ENCODE data around the gene DONSON. TPM values are rescaled to one million over a fixed set of nuclear protein-coding genes. Genes with fewer than 3 reads are reported as not detected.

Gene DONSON
- total RNA-seq, 1 experiment from 2014 or later: 25.6 TPM

DNA sequence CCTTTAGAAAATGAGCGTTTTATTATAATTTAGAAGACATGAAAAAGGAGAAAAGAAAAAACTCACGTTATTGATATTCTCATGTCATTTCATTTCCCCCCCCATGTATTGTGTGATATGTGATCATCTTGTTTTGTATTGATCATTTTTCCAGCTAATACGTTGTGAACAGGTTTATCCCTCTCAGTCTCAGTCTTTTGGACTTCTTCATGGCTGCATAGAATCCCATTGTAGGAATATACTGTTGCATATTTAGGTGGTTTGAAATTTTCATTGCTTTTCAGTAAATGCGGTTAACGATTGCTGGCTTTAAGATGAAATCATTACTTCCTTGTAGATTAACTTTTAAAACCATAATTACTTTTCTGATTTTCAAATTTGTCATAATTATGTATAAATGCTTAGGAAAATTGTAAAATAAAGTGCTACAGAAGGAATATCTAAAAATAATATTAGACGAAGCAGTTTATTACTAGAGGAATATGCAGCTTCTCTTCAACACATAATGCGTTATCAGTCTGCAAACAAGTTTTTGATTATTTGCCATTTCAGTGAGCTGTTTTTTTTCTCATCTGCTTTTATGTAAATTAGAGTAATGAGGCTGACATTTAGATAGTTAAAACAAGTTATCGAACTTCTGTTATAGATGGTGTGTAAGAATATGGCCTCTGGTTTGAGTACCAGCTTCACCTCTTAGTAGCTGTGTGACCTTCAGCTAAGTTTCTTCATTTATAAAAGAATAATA is 43.9 kb downstream of the DONSON start:
- TF ChIP-seq, protein P1, sequence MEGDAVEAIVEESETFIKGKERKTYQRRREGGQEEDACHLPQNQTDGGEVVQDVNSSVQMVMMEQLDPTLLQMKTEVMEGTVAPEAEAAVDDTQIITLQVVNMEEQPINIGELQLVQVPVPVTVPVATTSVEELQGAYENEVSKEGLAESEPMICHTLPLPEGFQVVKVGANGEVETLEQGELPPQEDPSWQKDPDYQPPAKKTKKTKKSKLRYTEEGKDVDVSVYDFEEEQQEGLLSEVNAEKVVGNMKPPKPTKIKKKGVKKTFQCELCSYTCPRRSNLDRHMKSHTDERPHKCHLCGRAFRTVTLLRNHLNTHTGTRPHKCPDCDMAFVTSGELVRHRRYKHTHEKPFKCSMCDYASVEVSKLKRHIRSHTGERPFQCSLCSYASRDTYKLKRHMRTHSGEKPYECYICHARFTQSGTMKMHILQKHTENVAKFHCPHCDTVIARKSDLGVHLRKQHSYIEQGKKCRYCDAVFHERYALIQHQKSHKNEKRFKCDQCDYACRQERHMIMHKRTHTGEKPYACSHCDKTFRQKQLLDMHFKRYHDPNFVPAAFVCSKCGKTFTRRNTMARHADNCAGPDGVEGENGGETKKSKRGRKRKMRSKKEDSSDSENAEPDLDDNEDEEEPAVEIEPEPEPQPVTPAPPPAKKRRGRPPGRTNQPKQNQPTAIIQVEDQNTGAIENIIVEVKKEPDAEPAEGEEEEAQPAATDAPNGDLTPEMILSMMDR (conservative IDR thresholded peaks at IDR 0.05): no peak
- TF ChIP-seq EZH2 (IDR thresholded peaks at IDR 0.05; ENCODE audit: low read depth): no peak
- intact Hi-C loops (cut with micrococcal nuclease; ENCODE audit: unreplicated experiment): loop anchor here (5.0 kb wide), 1 partner anchor 52 kb away; the partner anchor contains the start of gene DNAJC28
- Histone ChIP-seq H3K36me3 (ENCODE audit: low read depth) (peaks cover 12% of the 10 kb centered on the region), H3K79me2 (ENCODE audit: low read depth) (peaks cover 89% of the 10 kb centered on the region), H3K27ac (no peak overlapping the region), H3K4me1 (replicated peaks; ENCODE audit: insufficient read depth) (peaks cover 31% of the 10 kb centered on the region), H4K20me1 (ENCODE audit: insufficient read depth) (peaks cover 44% of the 10 kb centered on the region), H3F3A (ENCODE audit: insufficient read depth, low read depth) (peaks cover 18% of the 10 kb centered on the region), H3K9me2 (ENCODE audit: insufficient read depth) (no peaks in the 10 kb centered on the region), H3K9me3 (ENCODE audit: insufficient read depth, low read depth) (no peaks in the 10 kb centered on the region), H2AFZ (no peak overlapping the region), H3K4me2 (peak overlapping the region; percentile 94), H3K4me3 (peak overlapping the region; percentile 92), H3K27me3 (ENCODE audit: insufficient read depth, low read depth) (no peaks in the 10 kb centered on the region)
- no TSS peak for BruUV-seq (replicated peaks)
- DNase-seq: no peak
- ChIA-PET CTCF (interaction anchor here (0.6 kb wide), 1 partner anchor 20 kb away, joined by 9 read pairs; no protein-coding TSS in a partner anchor), POLR2A (ENCODE audit: unreplicated experiment) (no interaction called here)

DNA sequence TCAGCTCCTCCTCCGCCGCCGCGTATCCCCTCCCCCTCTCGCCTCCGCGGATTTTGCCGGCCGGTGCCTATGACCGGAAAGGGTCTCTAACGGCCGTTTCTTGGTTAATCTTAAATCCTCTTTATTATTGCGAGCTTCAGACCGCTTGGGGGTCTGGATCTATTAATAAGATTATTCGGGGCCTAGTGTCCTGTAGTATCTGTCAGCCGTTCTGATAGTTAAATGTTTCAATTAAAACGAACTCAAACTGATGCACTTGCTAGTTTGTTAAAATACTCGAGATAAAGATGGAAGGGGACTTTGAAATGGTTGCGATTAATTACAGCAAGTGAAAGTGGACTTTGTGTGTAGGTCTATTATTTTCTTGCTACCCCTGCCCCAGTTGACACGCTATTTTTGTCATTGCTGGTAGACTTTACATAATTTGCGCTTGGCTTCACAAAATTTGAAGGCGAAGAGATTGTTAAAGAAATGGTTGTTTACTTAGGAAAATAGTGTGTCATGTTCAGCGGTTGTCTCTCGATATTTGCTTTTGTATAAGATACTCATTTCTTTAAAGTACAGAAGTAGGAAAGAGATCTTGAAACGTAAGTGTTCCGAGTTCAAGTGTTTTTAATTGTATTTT is 44.9 kb downstream of the DONSON start:
- peak overlapping the region; percentile 92 for H3K4me3 ChIP-seq

More for the DNA sequence above, 44.9 kb downstream of the DONSON start:
- Histone ChIP-seq H3K27ac (peak overlapping the region; percentile 98), H3K36me3 (ENCODE audit: low read depth) (peaks cover 8% of the 10 kb centered on the region), H3K9me3 (ENCODE audit: insufficient read depth, low read depth) (no peaks in the 10 kb centered on the region), H3K9me2 (ENCODE audit: insufficient read depth) (no peaks in the 10 kb centered on the region), H3F3A (ENCODE audit: insufficient read depth, low read depth) (peaks cover 18% of the 10 kb centered on the region), H2AFZ (no peak overlapping the region), H3K4me1 (replicated peaks; ENCODE audit: insufficient read depth) (peaks cover 31% of the 10 kb centered on the region), H4K20me1 (ENCODE audit: insufficient read depth) (peaks cover 44% of the 10 kb centered on the region), H3K27me3 (ENCODE audit: insufficient read depth, low read depth) (no peaks in the 10 kb centered on the region), H3K79me2 (ENCODE audit: low read depth) (peaks cover 89% of the 10 kb centered on the region), H3K4me2 (peak overlapping the region; percentile 94)
- POLR2A ChIA-PET (ENCODE audit: unreplicated experiment): no interaction called here
- intact Hi-C loops (cut with micrococcal nuclease; ENCODE audit: unreplicated experiment): loop anchor here (2.0 to 5.0 kb wide), 3 partner anchors 45 to 163 kb away; partner anchors contain the start of genes DNAJC28 and DONSON
- BruUV-seq (replicated peaks): no TSS peak
- no peak for DNase-seq
- CTCF ChIA-PET: interaction anchor here (0.7 kb wide), 2 partner anchors 62 to 215 kb away, joined by 6 read pairs; no protein-coding TSS in a partner anchor
- TF ChIP-seq, protein P1 (conservative IDR thresholded peaks at IDR 0.05): no peak
- no peak for TF ChIP-seq EZH2 (IDR thresholded peaks at IDR 0.05; ENCODE audit: low read depth)
